ENCODE results near the gene LIPC. TPM values are rescaled to one million over a fixed set of nuclear protein-coding genes. Genes with fewer than 3 reads are reported as not detected.

The LIPC gene
- total RNA-seq, 1 experiment from 2014 or later = not detected

DNA sequence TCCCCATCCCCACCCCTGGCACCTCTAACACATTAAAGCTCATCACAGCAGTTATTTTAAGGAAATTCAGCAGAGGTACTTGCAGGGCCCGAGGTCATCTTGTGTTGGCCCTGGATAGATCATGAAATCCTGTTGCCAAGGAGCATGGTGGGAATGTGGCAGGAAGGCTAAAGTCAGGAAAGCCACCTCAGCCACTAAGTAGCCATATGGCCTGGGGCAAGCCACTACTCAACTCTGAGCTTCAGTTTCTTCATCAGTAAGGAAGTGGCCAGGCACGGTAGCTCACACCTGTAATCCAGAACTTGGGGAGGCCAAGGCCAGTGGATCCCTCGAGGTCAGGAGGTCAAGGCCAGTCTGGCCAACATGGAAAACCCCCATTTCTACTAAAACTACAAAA, 55.9 kb downstream of the LIPC start:
- TF ChIP-seq CBX3 (IDR thresholded peaks at IDR 0.05; ENCODE audit: low read depth) = no peak
- TF ChIP-seq POLR2AphosphoS5 (IDR thresholded peaks at IDR 0.05; ENCODE audit: low read depth, low read length) = no peak
- TF ChIP-seq, protein P1, sequence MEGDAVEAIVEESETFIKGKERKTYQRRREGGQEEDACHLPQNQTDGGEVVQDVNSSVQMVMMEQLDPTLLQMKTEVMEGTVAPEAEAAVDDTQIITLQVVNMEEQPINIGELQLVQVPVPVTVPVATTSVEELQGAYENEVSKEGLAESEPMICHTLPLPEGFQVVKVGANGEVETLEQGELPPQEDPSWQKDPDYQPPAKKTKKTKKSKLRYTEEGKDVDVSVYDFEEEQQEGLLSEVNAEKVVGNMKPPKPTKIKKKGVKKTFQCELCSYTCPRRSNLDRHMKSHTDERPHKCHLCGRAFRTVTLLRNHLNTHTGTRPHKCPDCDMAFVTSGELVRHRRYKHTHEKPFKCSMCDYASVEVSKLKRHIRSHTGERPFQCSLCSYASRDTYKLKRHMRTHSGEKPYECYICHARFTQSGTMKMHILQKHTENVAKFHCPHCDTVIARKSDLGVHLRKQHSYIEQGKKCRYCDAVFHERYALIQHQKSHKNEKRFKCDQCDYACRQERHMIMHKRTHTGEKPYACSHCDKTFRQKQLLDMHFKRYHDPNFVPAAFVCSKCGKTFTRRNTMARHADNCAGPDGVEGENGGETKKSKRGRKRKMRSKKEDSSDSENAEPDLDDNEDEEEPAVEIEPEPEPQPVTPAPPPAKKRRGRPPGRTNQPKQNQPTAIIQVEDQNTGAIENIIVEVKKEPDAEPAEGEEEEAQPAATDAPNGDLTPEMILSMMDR (IDR thresholded peaks at IDR 0.05 in 2 of 3, conservative IDR thresholded peaks at IDR 0.05 in 1 of 3; ENCODE audit: borderline replicate concordance in 1 of 3, insufficient read depth in 1 of 3, low read depth in 2 of 3, low read length in 2 of 3) = no peak
- TF ChIP-seq, protein P2, sequence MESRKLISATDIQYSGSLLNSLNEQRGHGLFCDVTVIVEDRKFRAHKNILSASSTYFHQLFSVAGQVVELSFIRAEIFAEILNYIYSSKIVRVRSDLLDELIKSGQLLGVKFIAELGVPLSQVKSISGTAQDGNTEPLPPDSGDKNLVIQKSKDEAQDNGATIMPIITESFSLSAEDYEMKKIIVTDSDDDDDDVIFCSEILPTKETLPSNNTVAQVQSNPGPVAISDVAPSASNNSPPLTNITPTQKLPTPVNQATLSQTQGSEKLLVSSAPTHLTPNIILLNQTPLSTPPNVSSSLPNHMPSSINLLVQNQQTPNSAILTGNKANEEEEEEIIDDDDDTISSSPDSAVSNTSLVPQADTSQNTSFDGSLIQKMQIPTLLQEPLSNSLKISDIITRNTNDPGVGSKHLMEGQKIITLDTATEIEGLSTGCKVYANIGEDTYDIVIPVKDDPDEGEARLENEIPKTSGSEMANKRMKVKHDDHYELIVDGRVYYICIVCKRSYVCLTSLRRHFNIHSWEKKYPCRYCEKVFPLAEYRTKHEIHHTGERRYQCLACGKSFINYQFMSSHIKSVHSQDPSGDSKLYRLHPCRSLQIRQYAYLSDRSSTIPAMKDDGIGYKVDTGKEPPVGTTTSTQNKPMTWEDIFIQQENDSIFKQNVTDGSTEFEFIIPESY (IDR thresholded peaks at IDR 0.05; ENCODE audit: extremely low read depth, insufficient replicate concordance, low read length) = no peak
- TF ChIP-seq EZH2phosphoT487 (IDR thresholded peaks at IDR 0.05; ENCODE audit: borderline replicate concordance) = no peak
- no peak for TF ChIP-seq ELF1 (IDR thresholded peaks at IDR 0.05; ENCODE audit: borderline replicate concordance, low read depth)
- no peak for TF ChIP-seq EGR1 (IDR thresholded peaks at IDR 0.05; ENCODE audit: low read depth)
- no peak for TF ChIP-seq CEBPB (IDR thresholded peaks at IDR 0.05; ENCODE audit: low read depth)
- no peak for TF ChIP-seq ZNF274 (IDR thresholded peaks at IDR 0.05; ENCODE audit: low read depth, low read length)
- TF ChIP-seq JUND (IDR thresholded peaks at IDR 0.05) = no peak
- no peak for TF ChIP-seq ZFX (IDR thresholded peaks at IDR 0.05)
- Histone ChIP-seq H3K4me1 (ENCODE audit: control insufficient read depth in 1 of 2, insufficient read depth in 2 of 2, low read length in 2 of 2) (no peaks in the 10 kb centered on the region), H3K36me3 (ENCODE audit: control insufficient read depth in 1 of 2, insufficient read depth in 2 of 2, low read length in 2 of 2) (no peaks in the 10 kb centered on the region), H3K9me3 (ENCODE audit: control insufficient read depth in 1 of 2, insufficient read depth in 1 of 2, low read depth in 1 of 2, low read length in 2 of 2) (no peaks in the 10 kb centered on the region; a peak in 1 of 4 replicates), H4K20me1 (ENCODE audit: insufficient read depth) (no peaks in the 10 kb centered on the region), H3K9ac (ENCODE audit: low read length) (no peak overlapping the region), H3K27me3 (ENCODE audit: insufficient read depth, low read length) (no peaks in the 10 kb centered on the region), H3K79me2 (ENCODE audit: insufficient read depth, low read length) (no peaks in the 10 kb centered on the region), H3K4me3 (replicated peaks in 1 of 2; ENCODE audit: low read depth in 1 of 2, low read length in 2 of 2) (no peak overlapping the region), H2AFZ (ENCODE audit: low read depth, low read length, poor library complexity, severe bottlenecking) (no peak overlapping the region), H3K9me2 (ENCODE audit: insufficient read depth) (no peaks in the 10 kb centered on the region), H3K27ac (ENCODE audit: low read depth, low read length) (no peak overlapping the region), H3K4me2 (ENCODE audit: low read length) (no peak overlapping the region)
- no peak for DNase-seq (ENCODE audit: low read depth, low spot score)
- intact Hi-C loops (cut with micrococcal nuclease) = no loop called here
- ChIA-PET RAD21 (ENCODE audit: low non-redundant PET in 1 of 2, low total read pairs in 2 of 2, uncharacterized antibody in 2 of 2, unreplicated experiment in 2 of 2) (no interaction called here), CTCF (no interaction called here), POLR2A (no interaction called here)
- BruUV-seq (replicated peaks) = no TSS peak
- no peak for ATAC-seq
